Measurements from ENCODE around the gene CENPB. TPM values are rescaled to one million over a fixed set of nuclear protein-coding genes. Genes with fewer than 3 reads are reported as not detected.

CENPB gene
- total and polyA plus RNA-seq, 4 donors, result 4.5 to 32.4 (median 25.4) TPM

DNA sequence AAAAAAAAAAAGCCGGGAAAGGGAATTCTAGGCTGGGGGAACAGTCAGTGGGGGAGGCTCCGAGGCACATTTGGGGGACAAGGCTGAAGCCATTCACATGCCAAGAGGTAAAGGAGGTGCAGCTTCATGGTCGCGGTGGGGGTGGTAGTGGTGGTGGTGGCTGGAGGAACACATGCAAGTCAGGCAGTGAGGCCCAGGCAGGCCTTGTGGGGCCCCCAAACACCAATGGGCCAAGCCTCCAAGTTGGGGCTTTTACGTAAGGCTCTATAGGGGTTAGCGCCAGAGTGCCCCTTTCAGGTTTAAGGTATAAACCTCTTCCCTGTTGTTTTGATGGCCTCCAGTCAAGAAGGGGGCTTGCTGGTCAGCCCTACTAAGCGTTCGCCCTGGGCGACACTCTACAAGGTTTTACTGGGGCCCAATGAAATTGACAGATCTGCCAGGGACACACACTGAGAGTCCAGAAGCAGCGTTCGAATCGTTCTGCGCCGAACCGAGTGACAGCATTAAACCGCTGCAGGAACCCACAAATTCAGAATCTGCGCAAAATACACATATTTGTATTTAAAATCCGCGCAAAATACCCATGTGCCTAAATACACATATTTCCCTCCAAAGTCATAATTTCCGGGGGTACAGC is 33.0 kb upstream of the CENPB start:
- Histone ChIP-seq H3K27me3 (ENCODE audit: control insufficient read depth in 4 of 4, insufficient read depth in 4 of 4, low read length in 3 of 4) (no peaks in the 10 kb centered on the region), H3K36me3 (ENCODE audit: control insufficient read depth in 4 of 4, insufficient read depth in 3 of 4, low read depth in 1 of 4, low read length in 3 of 4) (peaks cover 3 to 22% (median 12%) of the 10 kb centered on the region in 4 donors), H3K4me1 (ENCODE audit: control insufficient read depth in 4 of 4, insufficient read depth in 4 of 4, low read length in 3 of 4) (peaks cover 0 to 21% (median 13%) of the 10 kb centered on the region in 4 donors), H3K27ac (ENCODE audit: low read depth in 1 of 2, low read length in 2 of 2) (peak overlapping the region; percentile 96 to 99), H3K9ac (ENCODE audit: low read depth in 1 of 2, low read length in 2 of 2) (peak overlapping the region; percentile 66 to 99), H3K9me3 (ENCODE audit: control insufficient read depth in 4 of 4, low read length in 3 of 4) (no peaks in the 10 kb centered on the region), H3K4me3 (ENCODE audit: low read depth in 1 of 3, low read length in 3 of 3) (peak overlapping the region; percentile 82 to 90 (median 84))
- no peak for DNase-seq (ENCODE audit: low spot score)
- TF ChIP-seq HNF4G (IDR thresholded peaks at IDR 0.05), result no peak
- TF ChIP-seq, protein P1, sequence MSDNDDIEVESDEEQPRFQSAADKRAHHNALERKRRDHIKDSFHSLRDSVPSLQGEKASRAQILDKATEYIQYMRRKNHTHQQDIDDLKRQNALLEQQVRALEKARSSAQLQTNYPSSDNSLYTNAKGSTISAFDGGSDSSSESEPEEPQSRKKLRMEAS (IDR thresholded peaks at IDR 0.05), result no peak
- no peak for TF ChIP-seq YY1 (IDR thresholded peaks at IDR 0.05)
- TF ChIP-seq FOXA1 (IDR thresholded peaks at IDR 0.05), result no peak
- no peak for TF ChIP-seq HNF4A (conservative IDR thresholded peaks at IDR 0.05)
- no peak for TF ChIP-seq FOXA2 (IDR thresholded peaks at IDR 0.05)
- TF ChIP-seq GABPA (IDR thresholded peaks at IDR 0.05 in 1 of 2, conservative IDR thresholded peaks at IDR 0.05 in 1 of 2), result no peak
- no peak for TF ChIP-seq TAF1 (conservative IDR thresholded peaks at IDR 0.05)
- TF ChIP-seq ZBTB33 (IDR thresholded peaks at IDR 0.05), result no peak
- no peak for TF ChIP-seq RAD21 (IDR thresholded peaks at IDR 0.05)
- no peak for TF ChIP-seq EGR1 (IDR thresholded peaks at IDR 0.05; ENCODE audit: low read depth in 2 of 2)
- TF ChIP-seq NR2F2 (IDR thresholded peaks at IDR 0.05), result no peak
- TF ChIP-seq, protein P2, sequence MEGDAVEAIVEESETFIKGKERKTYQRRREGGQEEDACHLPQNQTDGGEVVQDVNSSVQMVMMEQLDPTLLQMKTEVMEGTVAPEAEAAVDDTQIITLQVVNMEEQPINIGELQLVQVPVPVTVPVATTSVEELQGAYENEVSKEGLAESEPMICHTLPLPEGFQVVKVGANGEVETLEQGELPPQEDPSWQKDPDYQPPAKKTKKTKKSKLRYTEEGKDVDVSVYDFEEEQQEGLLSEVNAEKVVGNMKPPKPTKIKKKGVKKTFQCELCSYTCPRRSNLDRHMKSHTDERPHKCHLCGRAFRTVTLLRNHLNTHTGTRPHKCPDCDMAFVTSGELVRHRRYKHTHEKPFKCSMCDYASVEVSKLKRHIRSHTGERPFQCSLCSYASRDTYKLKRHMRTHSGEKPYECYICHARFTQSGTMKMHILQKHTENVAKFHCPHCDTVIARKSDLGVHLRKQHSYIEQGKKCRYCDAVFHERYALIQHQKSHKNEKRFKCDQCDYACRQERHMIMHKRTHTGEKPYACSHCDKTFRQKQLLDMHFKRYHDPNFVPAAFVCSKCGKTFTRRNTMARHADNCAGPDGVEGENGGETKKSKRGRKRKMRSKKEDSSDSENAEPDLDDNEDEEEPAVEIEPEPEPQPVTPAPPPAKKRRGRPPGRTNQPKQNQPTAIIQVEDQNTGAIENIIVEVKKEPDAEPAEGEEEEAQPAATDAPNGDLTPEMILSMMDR (IDR thresholded peaks at IDR 0.05; ENCODE audit: low read depth, low read length, missing input control), result no peak
- no peak for TF ChIP-seq REST (IDR thresholded peaks at IDR 0.05)
- no peak for TF ChIP-seq SP1 (IDR thresholded peaks at IDR 0.05)
- TF ChIP-seq, protein P3, sequence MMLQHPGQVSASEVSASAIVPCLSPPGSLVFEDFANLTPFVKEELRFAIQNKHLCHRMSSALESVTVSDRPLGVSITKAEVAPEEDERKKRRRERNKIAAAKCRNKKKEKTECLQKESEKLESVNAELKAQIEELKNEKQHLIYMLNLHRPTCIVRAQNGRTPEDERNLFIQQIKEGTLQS (IDR thresholded peaks at IDR 0.05), result no peak
- no peak for TF ChIP-seq JUND (IDR thresholded peaks at IDR 0.05)
- no peak for TF ChIP-seq RXRA (IDR thresholded peaks at IDR 0.05)
- 67% methylated on average over 20 of the region's 20 CpGs for WGBS

Measured in liver (tissue), 9 donors.